H1 (cell line): ENCODE measurements around the gene HPS6. TPM values are rescaled to one million over a fixed set of nuclear protein-coding genes. Genes with fewer than 3 reads are reported as not detected.

ENCODE experiments used
- CTCF ChIA-PET: fragments of 300-600 bp; sonication (Branson Sonifier 250); formaldehyde crosslinking; loops from one replicate; lab custom pipeline; 2021; ENCODE audit not compliant: partially characterized antibody; lab: Charles Lee
- POLR2A ChIA-PET: fragments of 300-600 bp; sonication (Branson Sonifier 250); formaldehyde crosslinking; loops from one replicate; lab custom pipeline; 2021; ENCODE audit warnings: inconsistent platforms; ENCODE audit not compliant: partially characterized antibody; lab: Charles Lee
- DNase-seq, 2 experiments: peaks; one replicate each; pipeline versions ENCODE4 v3.0.0 to v3.0.0-alpha.2; 2010 to 2022; ENCODE audit warnings: low spot score in 2 of 2, low read depth in 1 of 2, mixed read lengths in 1 of 2
- FAIRE-seq: peaks from 2 replicates; lab custom pipeline; 2011; peaks lifted over from hg19 to GRCh38; lab: Jason Lieb, UNC
- H2AFZ ChIP-seq: 2 replicates; pipeline ENCODE4 v1.8.1; 2012; ENCODE audit warnings: low read length, inconsistent platforms
- H2AK5ac ChIP-seq: 2 replicates; pipeline ENCODE4 v1.6.1; 2013; ENCODE audit warnings: low read depth, low read length
- H2BK120ac ChIP-seq: replicated peaks from 2 replicates; pipeline ENCODE3; 2013; ENCODE audit warnings: low read depth, low read length, inconsistent platforms
- H2BK12ac ChIP-seq: 2 replicates; pipeline ENCODE4 v1.6.1; 2013; ENCODE audit warnings: low read depth, low read length
- H2BK15ac ChIP-seq: 2 replicates; pipeline ENCODE4 v1.6.1; 2013; ENCODE audit warnings: low read length
- H2BK20ac ChIP-seq: 2 replicates; pipeline ENCODE4 v1.6.1; 2013; ENCODE audit warnings: low read length
- H2BK5ac ChIP-seq: 2 replicates; pipeline ENCODE4 v1.6.1; 2013; ENCODE audit warnings: low read depth, low read length
- H3K14ac ChIP-seq: 2 replicates; pipeline ENCODE4 v1.6.1; 2013; ENCODE audit warnings: inconsistent platforms; ENCODE audit not compliant: insufficient read length
- H3K18ac ChIP-seq: 2 replicates; pipeline ENCODE4 v1.6.1; 2013; ENCODE audit warnings: low read length; ENCODE audit errors: extremely low read depth
- H3K23ac ChIP-seq: 2 replicates; pipeline ENCODE4 v1.6.1; 2013; ENCODE audit warnings: inconsistent platforms; ENCODE audit not compliant: insufficient read length
- H3K23me2 ChIP-seq: 2 replicates; pipeline ENCODE4 v1.6.1; 2013; ENCODE audit warnings: low read depth, low read length
- H3K27ac ChIP-seq: 2 replicates; pipeline ENCODE4 v1.6.1; 2011; ENCODE audit warnings: low read depth, low read length, inconsistent platforms
- H3K27me3 ChIP-seq, 4 experiments: replicated peaks in 1 of 4; 1 replicate in 1 of 4; 2 replicates in 3 of 4; pipeline versions ENCODE4 v1.6.1 to v1.8.1; 2011 to 2013; ENCODE audit warnings: low read length in 3 of 4, mild to moderate bottlenecking in 3 of 4, inconsistent platforms in 2 of 4, mixed read lengths in 2 of 4, moderate library complexity in 1 of 4; ENCODE audit not compliant: control insufficient read depth in 3 of 4, insufficient read depth in 3 of 4; ENCODE audit errors: extremely low read depth in 1 of 4
- H3K36me3 ChIP-seq, 4 experiments: 2 replicates each; pipeline versions ENCODE4 v1.6.1 to v1.8.1; 2011 to 2013; ENCODE audit warnings: mild to moderate bottlenecking in 4 of 4, low read length in 3 of 4, moderate library complexity in 2 of 4, control low read depth in 1 of 4, inconsistent platforms in 1 of 4; ENCODE audit not compliant: insufficient read depth in 4 of 4, control insufficient read depth in 2 of 4
- H3K4ac ChIP-seq: replicated peaks from 2 replicates; pipeline ENCODE3; 2013; ENCODE audit warnings: low read length, low read depth, mixed read lengths, inconsistent platforms; ENCODE audit not compliant: insufficient read length
- H3K4me1 ChIP-seq, 4 experiments: replicated peaks in 1 of 4; 1 replicate in 1 of 4; 2 replicates in 3 of 4; pipeline versions ENCODE4 v1.6.1 to v1.8.1; 2011 to 2013; ENCODE audit warnings: low read length in 3 of 4, inconsistent platforms in 2 of 4, mixed read lengths in 1 of 4; ENCODE audit not compliant: insufficient read depth in 4 of 4, control insufficient read depth in 3 of 4
- H3K4me2 ChIP-seq, 2 experiments: 2 replicates each; pipeline versions ENCODE4 v1.6.1 to v1.8.1; 2011 to 2013; ENCODE audit warnings: low read depth in 2 of 2, low read length in 2 of 2, control low read depth in 1 of 2, inconsistent platforms in 1 of 2, mild to moderate bottlenecking in 1 of 2; ENCODE audit not compliant: insufficient read depth in 1 of 2
- H3K4me3 ChIP-seq, 4 experiments: fragments of 200-600, 300-600 bp in 1 of 4; sonication (generic), shearing (Covaris generic), sonication (Bioruptor Twin) in 1 of 4; 2 replicates each; pipeline versions ENCODE4 v1.5.1 to v1.8.1; 2011 to 2016; ENCODE audit warnings: low read length in 4 of 4, low read depth in 3 of 4, control low read depth in 2 of 4, inconsistent platforms in 2 of 4, mild to moderate bottlenecking in 2 of 4, mixed read lengths in 1 of 4, moderate library complexity in 1 of 4; ENCODE audit not compliant: insufficient read depth in 2 of 4; ENCODE audit errors: extremely low read depth in 1 of 4
- H3K56ac ChIP-seq: replicated peaks from 2 replicates; pipeline ENCODE3; 2013; ENCODE audit warnings: low read depth, mild to moderate bottlenecking, mixed read lengths, low read length, inconsistent platforms; ENCODE audit not compliant: insufficient read length
- H3K79me1 ChIP-seq: 2 replicates; pipeline ENCODE4 v1.6.1; 2013; ENCODE audit warnings: low read depth, low read length, control low read depth
- H3K79me2 ChIP-seq, 2 experiments: 2 replicates each; pipeline versions ENCODE4 v1.6.1 to v1.8.1; 2012 to 2013; ENCODE audit warnings: low read length in 2 of 2, mild to moderate bottlenecking in 2 of 2, inconsistent platforms in 1 of 2; ENCODE audit not compliant: insufficient read depth in 2 of 2, control insufficient read depth in 1 of 2
- H3K9ac ChIP-seq, 4 experiments: replicated peaks in 1 of 4; 1 replicate in 1 of 4; 2 replicates in 3 of 4; pipeline versions ENCODE4 v1.6.1 to v1.8.1; 2011 to 2013; ENCODE audit warnings: low read depth in 3 of 4, low read length in 3 of 4, control low read depth in 2 of 4, mild to moderate bottlenecking in 2 of 4, moderate library complexity in 2 of 4, inconsistent platforms in 1 of 4; ENCODE audit errors: extremely low read depth in 1 of 4
- H3K9me3 ChIP-seq, 2 experiments: 2 replicates each; pipeline versions ENCODE4 v1.6.1 to v1.8.1; 2012 to 2013; ENCODE audit warnings: mild to moderate bottlenecking in 2 of 2, moderate library complexity in 2 of 2, control low read depth in 1 of 2, inconsistent platforms in 1 of 2, low read depth in 1 of 2, low read length in 1 of 2, mixed read lengths in 1 of 2; ENCODE audit not compliant: insufficient read depth in 2 of 2
- H4K20me1 ChIP-seq, 2 experiments: replicated peaks in 1 of 2; 2 replicates each; pipeline versions ENCODE3 to v1.8.1; 2011 to 2013; ENCODE audit warnings: inconsistent platforms in 2 of 2, low read length in 2 of 2, mild to moderate bottlenecking in 1 of 2; ENCODE audit not compliant: insufficient read depth in 2 of 2, control insufficient read depth in 1 of 2
- H4K5ac ChIP-seq: 2 replicates; pipeline ENCODE4 v1.6.1; 2013; ENCODE audit warnings: low read length, low read depth, mixed read lengths, inconsistent platforms; ENCODE audit not compliant: insufficient read length
- H4K8ac ChIP-seq: 2 replicates; pipeline ENCODE4 v1.8.0; 2013; ENCODE audit warnings: mild to moderate bottlenecking, moderate library complexity, low read length, inconsistent platforms; ENCODE audit not compliant: insufficient read depth; ENCODE audit errors: extremely low read depth
- H4K91ac ChIP-seq: replicated peaks from 2 replicates; pipeline ENCODE3; 2013; ENCODE audit warnings: low read length, mixed read lengths, inconsistent platforms; ENCODE audit not compliant: insufficient read length
- CHD1 ChIP-seq: IDR thresholded peaks from 2 replicates; pipeline ENCODE4 v1.6.1; 2012; ENCODE audit warnings: low read depth, low read length, improper control_type of control experiment
- CREB1 ChIP-seq: IDR thresholded peaks from 2 replicates; pipeline ENCODE4 v1.6.1; 2012; ENCODE audit warnings: inconsistent platforms
- HDAC2 ChIP-seq, 2 experiments: fragments of 300-600 bp in 1 of 2; sonication (generic) in 1 of 2; IDR thresholded peaks; 2 replicates each; pipeline ENCODE4 v1.6.1; 2011 to 2012; ENCODE audit warnings: low read depth in 2 of 2, low read length in 2 of 2, mild to moderate bottlenecking in 2 of 2, moderate library complexity in 2 of 2, borderline replicate concordance in 1 of 2, inconsistent platforms in 1 of 2
- SP4 ChIP-seq: IDR thresholded peaks from 2 replicates; pipeline ENCODE4 v1.6.1; 2012; ENCODE audit warnings: low read length, inconsistent platforms
- SUZ12 ChIP-seq: fragments of 200-600 bp; sonication (generic); IDR thresholded peaks from 2 replicates; pipeline ENCODE4 v1.6.1; 2012; ENCODE audit warnings: mild to moderate bottlenecking, inconsistent platforms, low read length, moderate library complexity, mixed read lengths
- WGBS, 2 experiments: shearing (Covaris generic) in 1 of 2; methylation state at CpG; one replicate each; pipeline versions ENCODE4 v1.1.6 to v1.1.7; 2013 to 2015; ENCODE audit warnings: low lambda C conversion rate in 2 of 2, mixed read lengths in 2 of 2, inconsistent platforms in 1 of 2, low coverage in 1 of 2, missing lambda C conversion rate in 1 of 2; ENCODE audit not compliant: insufficient replicate concordance in 2 of 2, insufficient coverage in 1 of 2, insufficient read length in 1 of 2; ENCODE audit errors: extremely low coverage in 1 of 2, missing lambda C conversion rate in 1 of 2; 5-methylcytosine and 5-hydroxymethylcytosine counted together
- polyA plus RNA-seq, 7 experiments: library from polyadenylated mRNA; depleted of rRNA in 3 of 7; stranded (reverse) in 5 of 7; unstranded in 2 of 7; fragments of >200 nt in 5 of 7; fragments of 200-250 nt in 2 of 7; gene quantifications; 1 replicate in 5 of 7; 2 replicates in 1 of 7; 4 replicates in 1 of 7; pipeline versions ENCODE4 v1.2.1 to v1.2.3, GENCODE V29; 2011 to 2013; ENCODE audit warnings: missing spikeins in 2 of 7, mixed read lengths in 2 of 7
- total RNA-seq: library from RNA; stranded (reverse); fragmentation: NEBNext Ultra II Directional; extraction: Animal tissue kit (Norgen Biotek cat#: 25700); gene quantifications from 2 replicates; pipeline ENCODE4 v1.2.1, GENCODE V29; 2021

The HPS6 gene
- total and polyA plus RNA-seq, 2 of the 8 experiments (the other 6 are each of a cell fraction or from before 2014, with no cell fraction given) = 10.2 to 17.7 TPM

- no peaks in the 10 kb centered on the region for H3K4me1 ChIP-seq
- no peaks in the 10 kb centered on the region for H3K23me2 ChIP-seq
- no peaks in the 10 kb centered on the region for H3K27me3 ChIP-seq
- H3K79me1 ChIP-seq = no peaks in the 10 kb centered on the region
- no peaks in the 10 kb centered on the region for H4K20me1 ChIP-seq
- H3K4ac ChIP-seq = no peak overlapping the region
- H2BK20ac ChIP-seq = no peak overlapping the region
- POLR2A ChIA-PET = no interaction called here
- no peak overlapping the region for H3K14ac ChIP-seq
- no peak overlapping the region for H4K5ac ChIP-seq
- no peaks in the 10 kb centered on the region for H3K79me2 ChIP-seq
- H2BK12ac ChIP-seq = no peak overlapping the region
- H2BK15ac ChIP-seq = no peak overlapping the region
- 98% methylated on average over 3 of the region's 3 CpGs; no CpG with 5 or more reads in 1 of the 2 experiments for WGBS, 2 experiments
- CTCF ChIA-PET = interaction anchor here (6.9 kb wide), 1 partner anchor 15 kb away, joined by 38 read pairs; no protein-coding TSS in a partner anchor
- H3K56ac ChIP-seq = no peak overlapping the region
- peaks cover 0 to 27% (median 7%) of the 10 kb centered on the region in 4 experiments; a peak in 4 of 8 replicates for H3K36me3 ChIP-seq
- TF ChIP-seq CHD1 = no peak
- TF ChIP-seq SUZ12 = no peak
- TF ChIP-seq CREB1 = no peak
- no peak for TF ChIP-seq SP4
- no peak for TF ChIP-seq HDAC2 (IDR thresholded peaks at IDR 0.05; ENCODE audit: borderline replicate concordance in 1 of 2, low read depth in 2 of 2, low read length in 2 of 2)
- H3K27ac ChIP-seq = no peak overlapping the region
- no peak for FAIRE-seq
- no peak overlapping the region for H2BK5ac ChIP-seq
- H3K23ac ChIP-seq = no peak overlapping the region
- no peak overlapping the region for H3K18ac ChIP-seq
- H3K4me3 ChIP-seq = no peak overlapping the region
- H3K4me2 ChIP-seq = no peak overlapping the region
- H4K91ac ChIP-seq = no peak overlapping the region
- H4K8ac ChIP-seq = no peak overlapping the region
- no peak for DNase-seq
- no peak overlapping the region for H2BK120ac ChIP-seq
- H2AK5ac ChIP-seq = no peak overlapping the region
- no peak overlapping the region for H3K9ac ChIP-seq
- no peaks in the 10 kb centered on the region for H3K9me3 ChIP-seq
- H2AFZ ChIP-seq = no peak overlapping the region
Measured at GRCh38 chr10:102024799-102025198, 40.4 kb upstream of the HPS6 start.
